ENCODE results near the gene SPRR4.

The SPRR4 gene

DNA sequence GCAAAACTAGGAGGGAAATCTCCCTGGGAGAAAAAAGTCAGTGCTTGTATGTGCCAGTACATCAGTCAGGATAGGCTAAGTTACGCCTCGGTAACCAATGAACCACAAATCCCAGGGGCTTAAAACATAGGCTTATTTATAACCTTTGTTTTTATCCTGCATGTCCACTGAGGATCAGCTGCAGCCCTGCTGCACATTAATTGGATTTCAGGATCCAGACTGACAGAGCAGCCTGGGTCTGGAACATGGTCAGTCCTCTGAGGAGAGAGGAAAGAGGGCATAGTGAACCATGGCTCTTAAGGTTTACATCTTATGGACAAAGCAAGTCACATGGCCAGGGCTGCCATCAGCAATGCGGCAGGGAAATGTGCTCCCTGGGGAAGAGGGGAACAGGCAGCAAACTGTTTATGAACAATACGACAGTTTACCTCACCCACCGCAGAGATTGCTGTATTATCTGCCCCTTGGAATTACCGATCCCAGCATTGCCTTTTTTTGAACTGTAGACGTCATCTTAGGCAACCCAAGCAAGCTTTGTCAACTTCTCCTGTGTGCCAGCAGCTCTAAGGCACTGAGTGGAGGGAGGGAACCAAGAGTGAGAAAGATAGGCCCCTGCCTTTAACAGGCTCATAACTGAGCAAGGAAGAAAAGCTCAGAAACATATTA lies 9.1 kb upstream of the SPRR4 start:
- H3K4me3 ChIP-seq (ENCODE audit: control insufficient read depth, low read depth, low read length) = no peak overlapping the region
- TF ChIP-seq, protein P1, sequence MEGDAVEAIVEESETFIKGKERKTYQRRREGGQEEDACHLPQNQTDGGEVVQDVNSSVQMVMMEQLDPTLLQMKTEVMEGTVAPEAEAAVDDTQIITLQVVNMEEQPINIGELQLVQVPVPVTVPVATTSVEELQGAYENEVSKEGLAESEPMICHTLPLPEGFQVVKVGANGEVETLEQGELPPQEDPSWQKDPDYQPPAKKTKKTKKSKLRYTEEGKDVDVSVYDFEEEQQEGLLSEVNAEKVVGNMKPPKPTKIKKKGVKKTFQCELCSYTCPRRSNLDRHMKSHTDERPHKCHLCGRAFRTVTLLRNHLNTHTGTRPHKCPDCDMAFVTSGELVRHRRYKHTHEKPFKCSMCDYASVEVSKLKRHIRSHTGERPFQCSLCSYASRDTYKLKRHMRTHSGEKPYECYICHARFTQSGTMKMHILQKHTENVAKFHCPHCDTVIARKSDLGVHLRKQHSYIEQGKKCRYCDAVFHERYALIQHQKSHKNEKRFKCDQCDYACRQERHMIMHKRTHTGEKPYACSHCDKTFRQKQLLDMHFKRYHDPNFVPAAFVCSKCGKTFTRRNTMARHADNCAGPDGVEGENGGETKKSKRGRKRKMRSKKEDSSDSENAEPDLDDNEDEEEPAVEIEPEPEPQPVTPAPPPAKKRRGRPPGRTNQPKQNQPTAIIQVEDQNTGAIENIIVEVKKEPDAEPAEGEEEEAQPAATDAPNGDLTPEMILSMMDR (IDR thresholded peaks at IDR 0.05; ENCODE audit: control insufficient read depth, insufficient read depth, low read depth, low read length, missing control alignments) = no peak
- DNase-seq (ENCODE audit: low read depth) = no peak

DNA sequence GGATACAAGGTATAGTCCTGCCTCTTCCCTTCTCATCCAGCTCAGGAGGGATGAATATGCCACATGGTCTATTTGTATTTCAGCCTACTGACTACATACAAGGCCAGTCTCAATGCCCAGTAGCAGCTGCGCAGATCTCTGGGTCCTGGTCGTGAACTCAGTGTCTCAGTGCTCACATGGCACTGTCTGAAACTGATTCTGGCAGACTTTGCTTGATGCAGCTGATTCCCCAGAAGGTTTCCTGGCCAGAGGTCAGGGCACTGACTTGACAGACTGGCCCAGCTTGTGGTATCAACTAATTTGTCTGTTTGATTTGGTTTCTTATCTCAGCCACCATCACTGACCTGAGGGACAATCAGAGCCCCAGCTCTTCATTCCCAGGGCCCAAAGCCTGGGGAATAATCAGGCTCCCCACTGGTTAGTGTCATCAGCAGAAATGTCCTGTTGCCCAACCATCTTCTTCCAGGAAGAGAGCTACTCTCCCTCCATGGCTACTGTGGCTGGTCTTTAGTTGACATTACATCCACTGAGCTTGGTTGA lies 7.5 kb upstream of the SPRR4 start:
- no peak overlapping the region for H3K4me3 ChIP-seq (ENCODE audit: control insufficient read depth, low read depth, low read length)
- no peak for DNase-seq (ENCODE audit: low read depth)
- TF ChIP-seq, protein P1 (IDR thresholded peaks at IDR 0.05; ENCODE audit: control insufficient read depth, insufficient read depth, low read depth, low read length, missing control alignments) = no peak

DNA sequence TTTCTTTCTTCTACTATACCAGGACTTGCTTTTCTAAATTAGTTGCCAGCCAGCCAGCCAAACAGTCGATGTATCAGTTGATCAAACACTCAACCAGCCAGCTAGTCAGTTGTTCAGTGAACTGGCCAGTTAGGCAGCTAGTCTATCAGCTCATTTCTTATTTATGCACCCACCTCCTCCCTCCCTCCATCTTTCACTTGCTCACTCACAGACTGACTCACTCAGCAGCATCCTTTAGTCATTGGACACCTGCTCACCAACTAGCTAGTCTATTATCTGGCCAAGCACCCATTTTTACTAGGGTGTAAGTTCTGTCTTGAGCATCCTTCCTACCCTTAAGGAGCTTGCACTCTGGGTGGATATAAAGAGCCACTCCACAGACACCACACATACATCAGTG lies 5.9 kb upstream of the SPRR4 start:
- TF ChIP-seq, protein P1 (IDR thresholded peaks at IDR 0.05; ENCODE audit: control insufficient read depth, insufficient read depth, low read depth, low read length, missing control alignments) = no peak
- no peak for DNase-seq (ENCODE audit: low read depth)
- no peak overlapping the region for H3K4me3 ChIP-seq (ENCODE audit: control insufficient read depth, low read depth, low read length)

GRCh38 chr1:152965853-152966252 lies 4.6 kb upstream of the SPRR4 start:
- DNase-seq (ENCODE audit: low read depth) = no peak

DNA sequence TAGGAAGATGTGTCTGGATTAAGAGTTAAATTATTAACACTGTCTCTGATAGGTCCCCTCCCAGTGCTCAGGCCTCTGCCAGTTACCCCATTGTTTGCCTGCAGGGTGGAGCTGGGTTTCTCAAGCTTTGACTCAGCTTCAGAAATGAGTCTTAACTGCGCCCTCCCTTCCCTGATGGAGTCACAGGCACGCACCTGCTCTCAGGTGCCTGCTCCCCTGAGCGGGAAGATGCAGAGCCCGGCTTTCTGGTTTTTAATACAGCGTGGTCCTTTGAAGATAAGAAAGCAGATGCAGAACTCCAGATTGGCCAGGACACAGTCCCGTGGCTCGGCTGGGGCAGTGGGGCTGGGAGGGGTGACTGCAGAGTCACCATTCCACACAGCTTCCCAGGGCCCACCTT lies 3.2 kb upstream of the SPRR4 start:
- no peak overlapping the region for H3K4me3 ChIP-seq (ENCODE audit: control insufficient read depth, low read depth, low read length)
- DNase-seq (ENCODE audit: low read depth) = no peak
- TF ChIP-seq, protein P1 (IDR thresholded peaks at IDR 0.05; ENCODE audit: control insufficient read depth, insufficient read depth, low read depth, low read length, missing control alignments) = no peak

More at GRCh38 chr1:152965853-152966252, 4.6 kb upstream of the SPRR4 start:
- H3K4me3 ChIP-seq (ENCODE audit: control insufficient read depth, low read depth, low read length) = no peak overlapping the region
- TF ChIP-seq, protein P1 (IDR thresholded peaks at IDR 0.05; ENCODE audit: control insufficient read depth, insufficient read depth, low read depth, low read length, missing control alignments) = no peak

GRCh38 chr1:152968248-152968647 lies 2.2 kb upstream of the SPRR4 start:
- TF ChIP-seq, protein P1 (IDR thresholded peaks at IDR 0.05; ENCODE audit: control insufficient read depth, insufficient read depth, low read depth, low read length, missing control alignments) = no peak
- no peak for DNase-seq (ENCODE audit: low read depth)
- no peak overlapping the region for H3K4me3 ChIP-seq (ENCODE audit: control insufficient read depth, low read depth, low read length)

All from AG09309 (cell line).